IMR-90 (cell line): ENCODE results near the gene CMBL. TPM values are rescaled to one million over a fixed set of nuclear protein-coding genes. Genes with fewer than 3 reads are reported as not detected.

ENCODE experiments used
- ATAC-seq: fragments of 200-7000 bp; cut with Tn5 transposase; 2 replicates; pipeline ENCODE4 v1.9.1; 2020; ENCODE audit warnings: low read depth, mild to moderate bottlenecking, moderate library complexity
- BruUV-seq: library from RNA; stranded (reverse); fragments of 400-500 nt; replicated peaks from 2 replicates; lab custom pipeline; 2021; lab: Mats Ljungman, UMichigan
- CTCF ChIA-PET: fragments of 300-600 bp; formaldehyde crosslinking; extraction: SDS; loops from one replicate; lab custom pipeline; 2021; ENCODE audit warnings: antibody characterized with exemption; lab: Yijun Ruan, JAX
- POLR2A ChIA-PET: fragments of 300-600 bp; sonication (Branson Sonifier 250); formaldehyde crosslinking; loops from one replicate; lab custom pipeline; 2022; ENCODE audit warnings: antibody characterized with exemption; ENCODE audit not compliant: unreplicated experiment; lab: Charles Lee
- DNase-seq: peaks from one replicate; pipeline ENCODE4 v3.0.0; 2013
- H2AFZ ChIP-seq: replicated peaks from 2 replicates; pipeline ENCODE3; 2013; ENCODE audit warnings: low read length, mild to moderate bottlenecking; ENCODE audit not compliant: poor library complexity
- H2AK5ac ChIP-seq: 2 replicates; pipeline ENCODE4 v1.6.1; 2013; ENCODE audit warnings: low read depth, low read length, inconsistent platforms
- H2AK9ac ChIP-seq: replicated peaks from 2 replicates; pipeline ENCODE3; 2013; ENCODE audit warnings: mild to moderate bottlenecking, low read depth, low read length, moderate library complexity; ENCODE audit not compliant: poor library complexity
- H2BK120ac ChIP-seq: 2 replicates; pipeline ENCODE4 v1.6.1; 2013; ENCODE audit warnings: low read depth, low read length, inconsistent platforms
- H2BK15ac ChIP-seq: 3 replicates; pipeline ENCODE4 v1.6.1; 2013; ENCODE audit warnings: low read depth, low read length, inconsistent platforms
- H2BK20ac ChIP-seq: 2 replicates; pipeline ENCODE4 v1.6.1; 2013; ENCODE audit warnings: low read depth, mild to moderate bottlenecking, inconsistent platforms, low read length, moderate library complexity
- H2BK5ac ChIP-seq: 2 replicates; pipeline ENCODE4 v1.6.1; 2013; ENCODE audit warnings: mild to moderate bottlenecking, low read depth, low read length, inconsistent platforms; ENCODE audit not compliant: poor library complexity, severe bottlenecking
- H3K14ac ChIP-seq: replicated peaks from 2 replicates; pipeline ENCODE4 v1.6.1; 2013; ENCODE audit warnings: low read depth, low read length, inconsistent platforms
- H3K18ac ChIP-seq: 2 replicates; pipeline ENCODE4 v1.6.1; 2013; ENCODE audit warnings: low read depth, low read length, control low read depth
- H3K23ac ChIP-seq: 2 replicates; pipeline ENCODE4 v1.6.1; 2013; ENCODE audit warnings: low read depth, low read length, inconsistent platforms
- H3K27ac ChIP-seq: 2 replicates; pipeline ENCODE4 v1.5.1; 2013; ENCODE audit warnings: mild to moderate bottlenecking, control low read depth, low read length; ENCODE audit not compliant: insufficient read depth
- H3K27me3 ChIP-seq: 2 replicates; pipeline ENCODE4 v1.6.1; 2013; ENCODE audit warnings: low read length; ENCODE audit not compliant: control insufficient read depth, insufficient read depth
- H3K36me3 ChIP-seq: 2 replicates; pipeline ENCODE4 v1.6.1; 2013; ENCODE audit warnings: low read length, mixed read lengths; ENCODE audit not compliant: control insufficient read depth, insufficient read depth
- H3K4ac ChIP-seq: 2 replicates; pipeline ENCODE4 v1.6.1; 2013; ENCODE audit warnings: low read depth, low read length, inconsistent platforms
- H3K4me1 ChIP-seq: 2 replicates; pipeline ENCODE4 v1.6.1; 2013; ENCODE audit warnings: low read length, mixed read lengths; ENCODE audit not compliant: control insufficient read depth, insufficient read depth
- H3K4me2 ChIP-seq: 2 replicates; pipeline ENCODE4 v1.6.1; 2013; ENCODE audit warnings: low read depth, mild to moderate bottlenecking, control low read depth, low read length, moderate library complexity
- H3K4me3 ChIP-seq: 2 replicates; pipeline ENCODE4 v1.5.1; 2013; ENCODE audit warnings: low read depth, mild to moderate bottlenecking, control low read depth, low read length, moderate library complexity; ENCODE audit not compliant: insufficient read depth
- H3K56ac ChIP-seq: 2 replicates; pipeline ENCODE4 v1.6.1; 2013; ENCODE audit warnings: low read length, inconsistent platforms; ENCODE audit not compliant: insufficient read depth; ENCODE audit errors: extremely low read depth
- H3K79me1 ChIP-seq, 2 experiments: 2 replicates each; pipeline ENCODE4 v1.6.1; 2013; ENCODE audit warnings: low read length in 2 of 2, inconsistent platforms in 1 of 2, low read depth in 1 of 2
- H3K9ac ChIP-seq: 2 replicates; pipeline ENCODE4 v1.6.1; 2013; ENCODE audit warnings: low read depth, low read length, control low read depth
- H3K9me1 ChIP-seq: 2 replicates; pipeline ENCODE4 v1.6.1; 2013; ENCODE audit warnings: low read length, inconsistent platforms; ENCODE audit not compliant: insufficient read depth
- H3K9me3 ChIP-seq: 2 replicates; pipeline ENCODE4 v1.6.1; 2013; ENCODE audit warnings: low read length; ENCODE audit not compliant: control insufficient read depth, insufficient read depth
- H4K20me1 ChIP-seq: 2 replicates; pipeline ENCODE4 v1.6.1; 2013; ENCODE audit warnings: low read length, inconsistent platforms; ENCODE audit not compliant: insufficient read depth
- H4K5ac ChIP-seq: 2 replicates; pipeline ENCODE4 v1.6.1; 2013; ENCODE audit warnings: mild to moderate bottlenecking, low read depth, low read length, control low read depth
- H4K8ac ChIP-seq, 2 experiments: 2 replicates each; pipeline ENCODE4 v1.6.1; 2013; ENCODE audit warnings: low read depth in 2 of 2, low read length in 2 of 2, control low read depth in 1 of 2, inconsistent platforms in 1 of 2
- H4K91ac ChIP-seq: 2 replicates; pipeline ENCODE4 v1.6.1; 2013; ENCODE audit warnings: low read depth, low read length, inconsistent platforms; ENCODE audit not compliant: insufficient read depth
- BHLHE40 ChIP-seq: fragments of 150-350 bp; IDR thresholded peaks from 2 replicates; pipeline ENCODE4 v1.6.1; 2016; ENCODE audit warnings: mild to moderate bottlenecking, low read depth, low read length
- CEBPB ChIP-seq: IDR thresholded peaks from 2 replicates; pipeline ENCODE4 v1.6.1; 2012; ENCODE audit warnings: low read depth, low read length, improper control_type of control experiment
- CHD1 ChIP-seq: IDR thresholded peaks from 2 replicates; pipeline ENCODE4 v1.6.1; 2012; ENCODE audit warnings: low read depth, low read length, improper control_type of control experiment
- CTCF ChIP-seq: conservative IDR thresholded peaks from 2 replicates; pipeline ENCODE4 v1.5.1; 2012; ENCODE audit warnings: mild to moderate bottlenecking, low read depth, low read length, improper control_type of control experiment
- ELK1 ChIP-seq: fragments of 150-350 bp; IDR thresholded peaks from 2 replicates; pipeline ENCODE4 v1.6.1; 2016; ENCODE audit warnings: low read depth, mild to moderate bottlenecking, low read length, moderate library complexity, borderline replicate concordance
- FOS ChIP-seq: fragments of 150-350 bp; IDR thresholded peaks from 2 replicates; pipeline ENCODE4 v1.6.1; 2016; ENCODE audit warnings: low read depth, low read length
- MAFK ChIP-seq: IDR thresholded peaks from 2 replicates; pipeline ENCODE4 v1.6.1; 2012; ENCODE audit warnings: low read depth, low read length, improper control_type of control experiment
- MAZ ChIP-seq: IDR thresholded peaks from 2 replicates; pipeline ENCODE4 v1.6.1; 2012; ENCODE audit warnings: low read depth, mild to moderate bottlenecking, low read length, improper control_type of control experiment, moderate library complexity, borderline replicate concordance
- MXI1 ChIP-seq: IDR thresholded peaks from 2 replicates; pipeline ENCODE4 v1.6.1; 2012; ENCODE audit warnings: low read depth, mild to moderate bottlenecking, low read length, moderate library complexity, borderline replicate concordance
- NFE2L2 ChIP-seq: fragments of 150-350 bp; IDR thresholded peaks from 2 replicates; pipeline ENCODE4 v1.6.1; 2016; ENCODE audit warnings: low read depth, mild to moderate bottlenecking, low read length
- POLR2A ChIP-seq: IDR thresholded peaks from 2 replicates; pipeline ENCODE4 v1.6.1; 2012; ENCODE audit warnings: mild to moderate bottlenecking, low read depth, low read length
- RAD21 ChIP-seq: IDR thresholded peaks from 2 replicates; pipeline ENCODE4 v1.6.1; 2012; ENCODE audit warnings: low read length, improper control_type of control experiment
- RCOR1 ChIP-seq: IDR thresholded peaks from 2 replicates; pipeline ENCODE4 v1.6.1; 2012; ENCODE audit warnings: mild to moderate bottlenecking, low read length, improper control_type of control experiment; ENCODE audit not compliant: insufficient replicate concordance
- SMC3 ChIP-seq: fragments of 150-350 bp; IDR thresholded peaks from 2 replicates; pipeline ENCODE4 v1.6.1; 2016; ENCODE audit warnings: low read depth, mild to moderate bottlenecking, antibody characterized with exemption, low read length, moderate library complexity
- USF2 ChIP-seq: fragments of 150-350 bp; IDR thresholded peaks from 2 replicates; pipeline ENCODE4 v1.6.1; 2017; ENCODE audit warnings: mild to moderate bottlenecking, antibody characterized with exemption, low read length, low read depth
- WGBS, 2 experiments: methylation state at CpG; one replicate each; pipeline versions ENCODE4 v1.1.5 to v1.1.7; 2013; ENCODE audit warnings: missing lambda C conversion rate in 2 of 2; ENCODE audit not compliant: insufficient read length in 1 of 2; ENCODE audit errors: extremely low coverage in 2 of 2; 5-methylcytosine and 5-hydroxymethylcytosine counted together
- dilution Hi-C: fragments of 300-500 bp; cut with HindIII; formaldehyde crosslinking; loops from one replicate; pipeline ENCODE4 v1.14.3; 2018; ENCODE audit warnings: low sequenced_read_pairs; ENCODE audit not compliant: unreplicated experiment
- in situ Hi-C: fragments of 300-500 bp; cut with MboI; formaldehyde crosslinking; loops from 3 replicates; pipeline ENCODE4 v1.14.3; 2019; ENCODE audit warnings: low sequenced_read_pairs, inconsistent platforms, mixed read lengths
- intact Hi-C: fragments of 100-400 bp; cut with micrococcal nuclease; formaldehyde crosslinking; loops from 2 replicates; pipeline ENCODE4 v1.10.0; 2022
- polyA plus RNA-seq, 3 experiments: library from polyadenylated mRNA; depleted of rRNA; stranded (reverse); fragments of >200 nt; gene quantifications; 2 replicates each; pipeline ENCODE4 v1.2.3, GENCODE V29; 2012; ENCODE audit warnings: low replicate concordance in 1 of 3
- total RNA-seq: library from RNA; depleted of rRNA; stranded (reverse); fragments of >200 nt; gene quantifications from 2 replicates; pipeline ENCODE4 v1.2.3, GENCODE V29; 2012

Gene CMBL
- total and polyA plus RNA-seq, 2 of the 4 experiments (the other 2 are of a cell fraction): 5.0 to 26.3 TPM

GRCh38 chr5:10311595-10312425 is 4.1 kb upstream of the CMBL start:
- Histone ChIP-seq H3K9me1 (no peaks in the 10 kb centered on the region), H3K4me2 (no peak overlapping the region), H4K8ac (no peak overlapping the region), H3K4me1 (peaks cover 4% of the 10 kb centered on the region), H3K4ac (no peak overlapping the region), H3K79me1 (0 out of 4 replicates have a peak, but pooled peaks cover 0 to under 1% of the 10 kb centered on the region in 2 experiments), H2BK15ac (no peak overlapping the region), H2AK5ac (no peak overlapping the region), H3K9ac (no peak overlapping the region), H3K23ac (no peak overlapping the region), H3K4me3 (no peak overlapping the region), H2AK9ac (no peak overlapping the region), H3K18ac (no peak overlapping the region), H4K5ac (no peak overlapping the region), H2BK5ac (no peak overlapping the region), H4K20me1 (no peaks in the 10 kb centered on the region), H3K9me3 (no peaks in the 10 kb centered on the region), H3K14ac (no peak overlapping the region), H3K56ac (no peak overlapping the region), H4K91ac (no peak overlapping the region), H3K27ac (no peak overlapping the region), H3K27me3 (no peaks in the 10 kb centered on the region; the same call in 1 of the 2 replicates), H3K36me3 (no peaks in the 10 kb centered on the region), H2AFZ (no peak overlapping the region), H2BK20ac (no peak overlapping the region), H2BK120ac (no peak overlapping the region)
- intact Hi-C loops: no loop called here
- ChIA-PET POLR2A (no interaction called here), CTCF (no interaction called here)
- WGBS, 2 experiments: 84% methylated on average over 5 of the region's 10 CpGs; no CpG with 5 or more reads in 1 of the 2 experiments
- ATAC-seq (no peak), DNase-seq (no peak)
- no TSS peak for BruUV-seq
- in situ Hi-C loops: no loop called here
- TF ChIP-seq SMC3: no peak
- no peak for TF ChIP-seq CHD1
- no peak for TF ChIP-seq MXI1
- no peak for TF ChIP-seq FOS
- no peak for TF ChIP-seq ELK1
- TF ChIP-seq BHLHE40: no peak
- TF ChIP-seq POLR2A: no peak
- TF ChIP-seq MAZ: no peak
- no peak for TF ChIP-seq RAD21
- no peak for TF ChIP-seq CEBPB
- TF ChIP-seq NFE2L2: no peak
- TF ChIP-seq USF2: no peak
- no peak for TF ChIP-seq MAFK
- no peak for TF ChIP-seq CTCF
- no peak for TF ChIP-seq RCOR1
- dilution Hi-C loops: no loop called here
